Tibial nerve (tissue), 4 donors: ENCODE data around the gene ETV3. TPM values are rescaled to one million over a fixed set of nuclear protein-coding genes. Genes with fewer than 3 reads are reported as not detected.

Source experiments
- DNase-seq, 2 donors: peaks; one replicate each; pipeline ENCODE4 v3.0.0-alpha.2; 2019; ENCODE audit warnings: low spot score in 2 of 2
- H3K27ac ChIP-seq, 4 donors: fragments of 200-600 bp; sonication (generic) in 3 of 4; one replicate each; pipeline ENCODE4 v1.5.1; 2017 to 2019; ENCODE audit warnings: mild to moderate bottlenecking in 1 of 4
- H3K27me3 ChIP-seq, 2 donors: fragments of 200-600 bp; sonication (generic) in 1 of 2; one replicate each; pipeline versions ENCODE4 v1.5.1 to v1.6.0; 2017 to 2019
- H3K36me3 ChIP-seq, 3 donors: fragments of 200-600 bp; sonication (generic); one replicate each; pipeline ENCODE4 v1.5.1; 2018 to 2019
- H3K4me1 ChIP-seq, 4 donors: fragments of 200-600 bp; sonication (generic) in 3 of 4; one replicate each; pipeline ENCODE4 v1.5.1; 2017 to 2019
- H3K4me3 ChIP-seq, 4 donors: fragments of 200-600 bp; sonication (generic) in 3 of 4; one replicate each; pipeline ENCODE4 v1.5.1; 2017 to 2019; ENCODE audit warnings: mild to moderate bottlenecking in 1 of 4, moderate library complexity in 1 of 4
- H3K9me3 ChIP-seq, 4 donors: fragments of 200-600 bp; sonication (generic) in 3 of 4; one replicate each; pipeline ENCODE4 v1.5.1; 2017 to 2019
- EP300 ChIP-seq, 2 donors: sonication (generic); formaldehyde crosslinking; IDR thresholded peaks; one replicate each; pipeline ENCODE4 v1.6.1; 2017; ENCODE audit warnings: antibody characterized with exemption in 2 of 2, mild to moderate bottlenecking in 1 of 2
- POLR2A ChIP-seq, 2 donors: fragments of 450-650 bp; IDR thresholded peaks; one replicate each; pipeline ENCODE4 v1.6.1; 2017; ENCODE audit warnings: antibody characterized with exemption in 2 of 2, mild to moderate bottlenecking in 2 of 2, moderate library complexity in 2 of 2
- WGBS, 2 donors: methylation state at CpG; one replicate each; pipeline ENCODE4 v1.1.5; 2018; 5-methylcytosine and 5-hydroxymethylcytosine counted together
- total RNA-seq, 4 donors: library from RNA; depleted of rRNA; stranded (reverse); fragments of >200 nt; gene quantifications; one replicate each; pipeline ENCODE4 v1.1.0, GENCODE V29; 2016
- TF ChIP-seq, protein P1 (sequence below), 5 experiments: fragments of 200-600 bp in 3 of 5; fragments of 450-650 bp in 2 of 5; sonication (generic) in 3 of 5; IDR thresholded peaks; one replicate each; pipeline ENCODE4 v1.5.1; 2016 to 2019; ENCODE audit warnings: antibody characterized with exemption in 5 of 5, mild to moderate bottlenecking in 3 of 5, moderate library complexity in 2 of 5

Gene ETV3
- total RNA-seq, 4 donors from 2014 or later = 18.4 to 20.0 (median 19.1) TPM

DNA sequence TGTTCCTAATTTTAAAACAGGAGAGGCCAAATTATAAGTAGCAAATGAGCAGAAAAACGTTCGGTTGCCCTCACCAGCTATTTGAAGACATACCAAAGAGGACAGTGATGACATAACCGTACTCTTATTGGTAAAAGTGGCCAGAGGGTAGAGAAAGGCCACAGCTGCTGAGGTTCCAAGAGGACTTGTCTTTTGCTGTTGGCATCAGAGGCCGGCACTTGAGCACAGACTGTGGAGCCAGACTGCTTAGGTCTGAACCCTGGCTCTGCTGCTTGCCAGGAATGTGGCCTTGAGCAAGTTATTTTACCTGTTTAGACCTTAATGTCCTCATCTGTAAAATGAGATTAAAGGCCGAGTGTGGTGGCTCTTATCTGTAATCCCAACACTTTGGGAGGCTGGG, 53.5 kb downstream of the ETV3 start:
- Histone ChIP-seq H3K36me3 (no peaks in the 10 kb centered on the region), H3K27me3 (no peaks in the 10 kb centered on the region), H3K4me1 (no peaks in the 10 kb centered on the region), H3K27ac (no peak overlapping the region), H3K9me3 (no peaks in the 10 kb centered on the region), H3K4me3 (no peak overlapping the region)
- TF ChIP-seq POLR2A (IDR thresholded peaks at IDR 0.05) (no peak), EP300 (IDR thresholded peaks at IDR 0.05) (no peak)
- TF ChIP-seq, protein P1, sequence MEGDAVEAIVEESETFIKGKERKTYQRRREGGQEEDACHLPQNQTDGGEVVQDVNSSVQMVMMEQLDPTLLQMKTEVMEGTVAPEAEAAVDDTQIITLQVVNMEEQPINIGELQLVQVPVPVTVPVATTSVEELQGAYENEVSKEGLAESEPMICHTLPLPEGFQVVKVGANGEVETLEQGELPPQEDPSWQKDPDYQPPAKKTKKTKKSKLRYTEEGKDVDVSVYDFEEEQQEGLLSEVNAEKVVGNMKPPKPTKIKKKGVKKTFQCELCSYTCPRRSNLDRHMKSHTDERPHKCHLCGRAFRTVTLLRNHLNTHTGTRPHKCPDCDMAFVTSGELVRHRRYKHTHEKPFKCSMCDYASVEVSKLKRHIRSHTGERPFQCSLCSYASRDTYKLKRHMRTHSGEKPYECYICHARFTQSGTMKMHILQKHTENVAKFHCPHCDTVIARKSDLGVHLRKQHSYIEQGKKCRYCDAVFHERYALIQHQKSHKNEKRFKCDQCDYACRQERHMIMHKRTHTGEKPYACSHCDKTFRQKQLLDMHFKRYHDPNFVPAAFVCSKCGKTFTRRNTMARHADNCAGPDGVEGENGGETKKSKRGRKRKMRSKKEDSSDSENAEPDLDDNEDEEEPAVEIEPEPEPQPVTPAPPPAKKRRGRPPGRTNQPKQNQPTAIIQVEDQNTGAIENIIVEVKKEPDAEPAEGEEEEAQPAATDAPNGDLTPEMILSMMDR (IDR thresholded peaks at IDR 0.05) = no peak
- no peak for DNase-seq
- WGBS, 2 donors = 79 to 84% methylated on average over 5 of the region's 5 CpGs

DNA sequence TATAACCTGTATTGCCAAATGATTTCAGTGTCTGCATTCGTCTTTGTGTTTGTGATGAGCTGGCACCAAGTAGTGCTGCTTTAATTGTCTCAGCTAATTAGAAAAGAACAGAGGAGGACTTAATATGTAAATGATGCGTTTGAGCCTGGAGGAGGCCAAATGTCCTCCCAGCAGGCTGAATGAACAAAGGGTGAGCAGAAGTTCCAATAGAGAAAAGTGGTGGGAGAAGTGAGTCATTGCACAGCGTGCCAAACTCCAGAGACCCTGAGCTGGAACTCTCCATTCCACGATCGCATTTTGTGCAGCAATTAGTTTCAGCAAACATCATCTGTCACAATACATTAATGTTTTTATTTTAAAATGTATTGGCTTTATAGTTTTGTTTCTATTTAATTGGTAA, 56.5 kb downstream of the ETV3 start:
- Histone ChIP-seq H3K27ac (no peak overlapping the region), H3K27me3 (no peaks in the 10 kb centered on the region), H3K9me3 (no peaks in the 10 kb centered on the region), H3K4me3 (no peak overlapping the region), H3K4me1 (no peaks in the 10 kb centered on the region), H3K36me3 (no peaks in the 10 kb centered on the region)
- no peak for DNase-seq
- TF ChIP-seq, protein P1 (IDR thresholded peaks at IDR 0.05) = no peak
- no peak for TF ChIP-seq EP300 (IDR thresholded peaks at IDR 0.05)
- no peak for TF ChIP-seq POLR2A (IDR thresholded peaks at IDR 0.05)
- 41 to 42% methylated on average over 5 of the region's 5 CpGs for WGBS, 2 donors

DNA sequence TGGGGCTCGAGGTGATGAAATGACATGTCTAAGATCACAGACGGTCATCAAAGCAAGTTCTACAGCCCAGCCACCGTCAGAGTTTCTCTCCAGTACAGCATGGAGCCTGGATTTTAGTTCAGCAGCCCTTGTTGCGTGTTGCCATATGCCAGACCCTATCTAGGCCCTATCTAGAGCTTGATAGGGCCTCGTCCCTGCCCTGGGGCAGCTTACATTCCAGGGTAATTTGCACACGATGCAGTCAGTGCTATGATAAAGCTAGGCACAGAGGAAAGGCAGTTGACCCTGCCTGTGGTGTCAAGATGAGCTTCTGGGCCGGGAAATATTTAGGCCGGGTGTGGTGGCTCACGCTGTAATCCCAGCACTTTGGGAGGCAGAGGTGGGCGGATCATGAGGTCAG, 57.5 kb downstream of the ETV3 start:
- 69 to 83% methylated on average over 10 of the region's 10 CpGs for WGBS, 2 donors
- Histone ChIP-seq H3K36me3 (no peaks in the 10 kb centered on the region), H3K4me1 (no peaks in the 10 kb centered on the region), H3K27me3 (no peaks in the 10 kb centered on the region), H3K4me3 (no peak overlapping the region), H3K27ac (no peak overlapping the region), H3K9me3 (no peaks in the 10 kb centered on the region)
- no peak for TF ChIP-seq POLR2A (IDR thresholded peaks at IDR 0.05)
- TF ChIP-seq, protein P1 (IDR thresholded peaks at IDR 0.05) = no peak
- TF ChIP-seq EP300 (IDR thresholded peaks at IDR 0.05) = no peak
- DNase-seq = no peak

DNA sequence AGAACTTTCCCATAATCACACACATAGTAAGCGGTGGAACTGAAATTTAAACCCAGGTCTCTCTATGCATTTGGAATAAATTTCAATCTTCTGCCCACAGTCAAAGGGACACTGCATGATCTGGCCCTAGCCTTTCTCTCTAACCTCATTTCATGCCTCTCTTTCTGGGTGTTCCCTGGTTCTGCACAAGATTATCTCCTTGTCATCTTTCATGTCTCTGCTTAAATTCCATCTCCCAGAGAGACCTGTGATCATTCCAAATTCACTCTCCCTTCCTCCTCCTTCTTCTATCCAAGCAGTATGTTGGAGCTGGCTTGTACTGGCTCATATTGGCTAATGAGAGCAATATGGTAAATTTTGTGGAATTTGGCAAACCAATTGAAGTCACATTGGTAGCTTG, 60.8 kb downstream of the ETV3 start:
- Histone ChIP-seq H3K27ac (no peak overlapping the region), H3K4me3 (no peak overlapping the region), H3K4me1 (peaks cover 0 to 7% (median 0%) of the 10 kb centered on the region in 4 donors), H3K27me3 (no peaks in the 10 kb centered on the region), H3K9me3 (no peaks in the 10 kb centered on the region), H3K36me3 (no peaks in the 10 kb centered on the region)
- no peak for TF ChIP-seq POLR2A (IDR thresholded peaks at IDR 0.05)
- no peak for TF ChIP-seq EP300 (IDR thresholded peaks at IDR 0.05)
- 92 to 97% methylated on average over 1 of the region's 1 CpG for WGBS, 2 donors
- DNase-seq = no peak

DNA sequence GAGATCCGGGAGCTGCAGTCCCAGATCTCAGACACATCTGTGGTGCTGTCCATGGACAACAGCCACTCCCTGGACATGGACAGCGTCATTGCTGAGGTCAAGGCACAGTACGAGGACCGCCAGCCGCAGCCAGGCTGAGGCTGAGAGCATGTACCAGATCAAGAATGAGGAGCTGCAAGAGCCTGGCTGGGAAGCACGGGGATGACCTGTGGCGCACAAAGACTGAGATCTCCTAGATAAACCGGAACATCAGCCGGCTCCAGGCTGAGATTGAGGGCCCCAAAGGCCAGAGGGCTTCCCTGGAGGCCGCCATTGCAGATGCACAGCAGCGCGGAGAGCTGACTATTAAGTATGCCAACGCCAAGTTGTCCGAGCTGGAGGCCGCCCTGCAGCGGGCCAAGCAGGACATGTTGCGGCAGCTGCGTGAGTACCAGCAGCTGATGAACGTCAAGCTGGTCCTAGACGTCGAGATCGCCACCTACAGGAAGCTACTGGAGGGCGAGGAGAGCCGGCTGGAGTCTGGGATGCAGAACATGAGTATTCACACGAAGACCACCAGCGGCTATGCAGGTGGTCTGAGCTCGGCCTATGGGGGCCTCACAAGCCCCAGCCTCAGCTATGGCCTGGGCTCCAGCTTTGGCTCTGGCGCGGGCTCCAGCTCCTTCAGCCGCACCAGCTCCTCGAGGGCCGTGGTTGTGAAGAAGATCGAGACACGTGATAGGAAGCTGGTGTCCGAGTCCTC, 64.1 kb downstream of the ETV3 start:
- TF ChIP-seq EP300 (IDR thresholded peaks at IDR 0.05) = no peak
- TF ChIP-seq, protein P1 (IDR thresholded peaks at IDR 0.05) = peak; percentile 24 to 76 (median 53)
- TF ChIP-seq POLR2A (IDR thresholded peaks at IDR 0.05) = no peak
- 30 to 37% methylated on average over 26 of the region's 35 CpGs for WGBS, 2 donors
- H3K27me3 ChIP-seq = no peaks in the 10 kb centered on the region
- no peaks in the 10 kb centered on the region for H3K36me3 ChIP-seq
- no peaks in the 10 kb centered on the region for H3K9me3 ChIP-seq
- peaks cover 0 to 7% (median 0%) of the 10 kb centered on the region in 4 donors for H3K4me1 ChIP-seq
- H3K4me3 ChIP-seq = peak overlapping the region in 2 of 4 donors; percentile 9 to 26
- DNase-seq = peak; percentile 37 to 72
- H3K27ac ChIP-seq = no peak overlapping the region

Other genes starting within 250 kb of the ETV3 start
- 10 to 100 TPM; 31.5 to 51.4 (median 39.7) TPM for gene PEAR1, start 244.7 kb downstream of the ETV3 start, total RNA-seq
- under 1 TPM in 3 of 4 donors, not detected in 1; 0.60 to 0.78 (median 0.66) TPM for gene LRRC71, start 217.8 kb downstream of the ETV3 start, total RNA-seq
- 10 to 100 TPM; 41.3 to 58.4 (median 46.8) TPM for gene ARHGEF11, start 92.7 kb downstream of the ETV3 start, total RNA-seq
- gene ETV3L, start 38.6 kb downstream of the ETV3 start, total RNA-seq = not detected